Measurements from ENCODE around the gene ATXN10.
A peak's percentile ranks its signal among the peaks of the same experiment; 100 is the strongest.
"Not testable (repeated sequence)": the region's sequence is repeated elsewhere in the genome, so short reads cannot be mapped to it uniquely, and the experiment has no call there.

ATXN10 gene

GRCh38 chr22:45673482-45674175 is 2.0 kb downstream of the ATXN10 start:
- FAIRE-seq (no peak), DNase-seq (ENCODE audit: insufficient read length, low spot score) (no peak)

GRCh38 chr22:45676024-45676423 is 4.4 kb downstream of the ATXN10 start:
- no peak for FAIRE-seq
- DNase-seq (ENCODE audit: insufficient read length, low spot score): no peak

- DNase-seq (ENCODE audit: insufficient read length, low spot score): no peak
- FAIRE-seq: no peak
These were observed 5.4 kb downstream of the ATXN10 start for GRCh38 chr22:45677063-45677462.

- peak; percentile 63 for FAIRE-seq
- no peak for DNase-seq (ENCODE audit: insufficient read length, low spot score)
These were observed 7.6 kb downstream of the ATXN10 start for GRCh38 chr22:45678961-45679912.

- DNase-seq (ENCODE audit: insufficient read length, low spot score) (no peak), FAIRE-seq (peak; percentile 53)
These were observed 9.5 kb downstream of the ATXN10 start for GRCh38 chr22:45680932-45681700.

- DNase-seq (ENCODE audit: insufficient read length, low spot score): no peak
These were observed 10.4 kb downstream of the ATXN10 start for GRCh38 chr22:45682064-45682463.

GRCh38 chr22:45682773-45683172 is 11.1 kb downstream of the ATXN10 start:
- DNase-seq (ENCODE audit: insufficient read length, low spot score); FAIRE-seq: not testable (repeated sequence)

More at GRCh38 chr22:45682064-45682463, 10.4 kb downstream of the ATXN10 start:
- FAIRE-seq: no peak

GRCh38 chr22:45683248-45683647 is 11.6 kb downstream of the ATXN10 start:
- DNase-seq (ENCODE audit: insufficient read length, low spot score): no peak
- peak; percentile 91 for FAIRE-seq

- peak; percentile 87 for FAIRE-seq
- DNase-seq (ENCODE audit: insufficient read length, low spot score): no peak
These were observed 12.0 kb downstream of the ATXN10 start for GRCh38 chr22:45683680-45684079.

- DNase-seq (ENCODE audit: insufficient read length, low spot score) (no peak), FAIRE-seq (no peak)
These were observed 12.5 kb downstream of the ATXN10 start for GRCh38 chr22:45684169-45684568.

- FAIRE-seq: peak; percentile 55
- DNase-seq (ENCODE audit: insufficient read length, low spot score): no peak
These were observed 13.3 kb downstream of the ATXN10 start for GRCh38 chr22:45684752-45685574.

- FAIRE-seq: no peak
- DNase-seq (ENCODE audit: insufficient read length, low spot score): no peak
These were observed 14.4 kb downstream of the ATXN10 start for GRCh38 chr22:45686004-45686403.

GRCh38 chr22:45686836-45687235 is 15.2 kb downstream of the ATXN10 start:
- FAIRE-seq: no peak

GRCh38 chr22:45688600-45689080 is 17.0 kb downstream of the ATXN10 start:
- FAIRE-seq (no peak), DNase-seq (ENCODE audit: insufficient read length, low spot score) (no peak)

More at GRCh38 chr22:45686836-45687235, 15.2 kb downstream of the ATXN10 start:
- no peak for DNase-seq (ENCODE audit: insufficient read length, low spot score)

GRCh38 chr22:45689211-45689610 is 17.6 kb downstream of the ATXN10 start:
- FAIRE-seq: no peak
- no peak for DNase-seq (ENCODE audit: insufficient read length, low spot score)

- DNase-seq (ENCODE audit: insufficient read length, low spot score) (no peak), FAIRE-seq (no peak)
These were observed 18.4 kb downstream of the ATXN10 start for GRCh38 chr22:45690008-45690407.

- FAIRE-seq: no peak
- DNase-seq (ENCODE audit: insufficient read length, low spot score): no peak
These were observed 20.9 kb downstream of the ATXN10 start for GRCh38 chr22:45692549-45692948.

GRCh38 chr22:45693835-45694234 is 22.2 kb downstream of the ATXN10 start:
- no peak for FAIRE-seq
- DNase-seq (ENCODE audit: insufficient read length, low spot score): no peak

GRCh38 chr22:45696227-45696626 is 24.6 kb downstream of the ATXN10 start:
- no peak for DNase-seq (ENCODE audit: insufficient read length, low spot score)

GRCh38 chr22:45698094-45698493 is 26.5 kb downstream of the ATXN10 start:
- FAIRE-seq: no peak

More at GRCh38 chr22:45696227-45696626, 24.6 kb downstream of the ATXN10 start:
- no peak for FAIRE-seq

More at GRCh38 chr22:45698094-45698493, 26.5 kb downstream of the ATXN10 start:
- no peak for DNase-seq (ENCODE audit: insufficient read length, low spot score)

Data from GM19239 (cell line).